Activated CD4-positive, CD25-positive, alpha-beta regulatory T cell (primary cell): Measurements from ENCODE around the gene HIKESHI.
"Not testable (repeated sequence)": the region's sequence is repeated elsewhere in the genome, so short reads cannot be mapped to it uniquely, and the experiment has no call there.

Experiments
- DNase-seq, 4 experiments: peaks; one replicate each; lab custom pipeline; 2025; lab: John Stamatoyannopoulos, UW

HIKESHI gene

GRCh38 chr11:86302092-86302793 lies at the start of gene HIKESHI:
Gene HIKESHI, plus strand, starts transcription at chr11:86302240. Its CDS starts 209 bp downstream, at chr11:86302449.
- DNase-seq: peak; percentile 79 to 87 (median 84)

GRCh38 chr11:86255896-86256295 lies 46.1 kb upstream of the HIKESHI start:
- DNase-seq: no peak

GRCh38 chr11:86256608-86257007 lies 45.4 kb upstream of the HIKESHI start:
- DNase-seq: no peak

GRCh38 chr11:86257446-86257845 lies 44.6 kb upstream of the HIKESHI start:
- no peak for DNase-seq

- DNase-seq: no peak
Measured at GRCh38 chr11:86259730-86260129, 42.3 kb upstream of the HIKESHI start.

GRCh38 chr11:86261328-86261727 lies 40.7 kb upstream of the HIKESHI start:
- DNase-seq: no peak

GRCh38 chr11:86262387-86262786 lies 39.7 kb upstream of the HIKESHI start:
- no peak for DNase-seq

GRCh38 chr11:86264649-86265048 lies 37.4 kb upstream of the HIKESHI start:
- DNase-seq: no peak

- DNase-seq: no peak
Measured at GRCh38 chr11:86265194-86265593, 36.8 kb upstream of the HIKESHI start.

GRCh38 chr11:86269645-86270044 lies 32.4 kb upstream of the HIKESHI start:
- no peak for DNase-seq

- DNase-seq: no peak
Measured at GRCh38 chr11:86274503-86274902, 27.5 kb upstream of the HIKESHI start.

- DNase-seq: no peak
Measured at GRCh38 chr11:86274999-86275398, 27.0 kb upstream of the HIKESHI start.

GRCh38 chr11:86275493-86276370 lies 26.3 kb upstream of the HIKESHI start:
- DNase-seq: no peak

GRCh38 chr11:86277741-86278140 lies 24.3 kb upstream of the HIKESHI start:
- no peak for DNase-seq

GRCh38 chr11:86278226-86278625 lies 23.8 kb upstream of the HIKESHI start:
- no peak for DNase-seq

GRCh38 chr11:86279747-86280146 lies 22.3 kb upstream of the HIKESHI start:
- no peak for DNase-seq

- no peak for DNase-seq
Measured at GRCh38 chr11:86287468-86287796, 14.6 kb upstream of the HIKESHI start.

- DNase-seq: no peak
Measured at GRCh38 chr11:86288776-86289507, 13.1 kb upstream of the HIKESHI start.

GRCh38 chr11:86289508-86290280 lies 12.3 kb upstream of the HIKESHI start:
- DNase-seq: not testable (repeated sequence)

GRCh38 chr11:86291466-86292262 lies 10.4 kb upstream of the HIKESHI start:
- DNase-seq: peak in 3 of 4 experiments; percentile 14 to 51 (median 26)
